NCI-H146 treated with DMSO at 0.1 percent for 48 hours (cell line): Measurements from ENCODE around the gene DPF3.

Source experiments
- DNase-seq: peaks from one replicate; lab custom pipeline; 2025; ENCODE audit not compliant: unreplicated experiment; lab: John Stamatoyannopoulos, UW

Gene DPF3

DNA sequence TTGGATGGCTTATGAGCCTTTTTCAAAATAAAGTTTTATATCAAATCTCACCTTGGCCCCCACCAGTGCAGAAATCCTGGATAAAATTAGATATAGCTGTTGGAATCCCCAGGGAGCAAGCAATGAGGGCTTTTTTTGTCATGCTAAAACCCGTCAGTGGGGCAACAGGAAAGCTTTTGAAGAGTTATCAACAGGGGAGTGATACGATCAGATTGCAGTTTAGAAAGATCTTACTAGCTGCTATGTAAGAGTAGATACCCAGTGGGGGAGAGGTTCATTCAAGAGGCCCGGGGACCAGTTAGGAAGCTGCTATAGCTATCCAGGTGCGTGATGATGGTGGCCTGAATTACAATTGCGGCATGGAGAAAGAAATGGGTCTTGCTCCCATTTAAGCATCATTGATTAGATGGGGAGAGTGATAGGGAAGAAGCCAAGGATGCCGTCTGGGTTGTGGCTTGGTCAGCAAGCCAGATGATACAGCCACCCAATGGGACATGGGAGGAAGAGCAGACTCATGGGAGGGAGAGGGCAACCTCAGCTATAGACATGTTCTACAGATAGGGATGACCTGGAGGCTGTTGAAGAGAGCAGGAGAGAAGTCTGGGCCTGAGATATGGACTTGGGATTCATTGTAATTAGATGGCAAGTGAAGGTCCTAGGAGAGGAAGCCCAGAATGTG is 272.4 kb downstream of the DPF3 start:
- no peak for DNase-seq

DNA sequence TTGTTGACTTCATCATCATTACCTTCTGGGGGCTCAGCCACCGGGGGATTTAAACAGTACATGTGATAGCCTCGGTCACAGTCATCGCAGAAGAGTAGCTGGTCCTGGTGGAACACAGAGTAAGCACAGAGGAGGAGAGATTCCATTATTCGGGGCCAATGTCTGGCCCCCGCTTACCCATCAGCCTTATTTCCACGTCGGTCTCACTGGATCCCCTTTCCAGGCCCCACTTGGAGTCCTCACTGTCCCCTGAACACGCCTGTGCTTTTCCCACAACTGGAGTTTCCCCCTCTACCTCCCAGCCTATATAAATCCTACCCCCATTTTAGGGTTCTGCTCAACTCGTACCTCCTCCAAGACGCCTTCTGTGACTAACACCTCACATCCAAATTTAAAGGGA is 274.0 kb downstream of the DPF3 start:
- no peak for DNase-seq

GRCh38 chr14:72619111-72619571 is 274.8 kb downstream of the DPF3 start:
- DNase-seq, result no peak

- no peak for DNase-seq
These were observed 275.5 kb downstream of the DPF3 start for GRCh38 chr14:72618424-72618823.

GRCh38 chr14:72617391-72618031 is 276.4 kb downstream of the DPF3 start:
- DNase-seq, result no peak

DNA sequence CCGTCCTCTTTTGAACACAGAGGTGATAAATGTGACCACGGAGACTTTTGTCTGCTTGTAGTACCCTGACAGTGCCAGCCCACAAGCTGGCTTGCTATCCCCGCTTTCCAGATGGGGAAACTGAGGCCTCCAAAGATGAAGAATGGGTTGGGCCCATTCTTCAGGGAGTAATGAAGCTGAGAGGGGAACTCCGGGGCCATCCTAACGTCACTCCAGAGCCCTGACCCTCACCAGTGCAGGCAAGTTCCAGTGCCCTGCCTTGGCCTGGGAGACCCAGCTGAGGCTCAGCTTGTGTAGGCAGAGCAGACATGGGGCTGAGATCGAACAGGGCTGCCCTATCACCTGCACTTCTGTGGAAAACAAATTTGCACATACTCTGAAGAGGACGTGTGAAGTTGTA is 277.1 kb downstream of the DPF3 start:
- no peak for DNase-seq

GRCh38 chr14:72616294-72616693 is 277.6 kb downstream of the DPF3 start:
- DNase-seq, result no peak

- DNase-seq, result no peak
These were observed 278.3 kb downstream of the DPF3 start for GRCh38 chr14:72615451-72616121.

- no peak for DNase-seq
These were observed 278.9 kb downstream of the DPF3 start for GRCh38 chr14:72614891-72615415.

GRCh38 chr14:72614365-72614764 is 279.5 kb downstream of the DPF3 start:
- DNase-seq, result no peak

DNA sequence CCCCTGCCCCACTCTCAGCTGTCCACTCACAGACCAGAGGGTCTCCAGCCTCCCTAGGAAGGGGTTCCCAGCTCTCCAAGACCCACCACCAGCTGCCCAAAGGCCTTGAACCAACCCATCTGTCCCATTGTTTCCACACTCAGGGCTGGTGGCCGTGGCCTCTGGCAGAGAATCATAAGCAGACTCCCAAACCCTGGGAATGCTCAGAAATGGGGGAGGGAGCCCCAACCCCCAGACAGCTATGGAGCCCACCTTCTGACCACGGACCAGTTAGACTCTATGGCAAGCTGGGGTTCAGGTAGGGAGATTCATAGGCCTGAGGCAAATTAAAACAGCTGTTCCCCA is 280.0 kb downstream of the DPF3 start:
- no peak for DNase-seq

GRCh38 chr14:72613231-72613974 is 280.5 kb downstream of the DPF3 start:
- no peak for DNase-seq

DNA sequence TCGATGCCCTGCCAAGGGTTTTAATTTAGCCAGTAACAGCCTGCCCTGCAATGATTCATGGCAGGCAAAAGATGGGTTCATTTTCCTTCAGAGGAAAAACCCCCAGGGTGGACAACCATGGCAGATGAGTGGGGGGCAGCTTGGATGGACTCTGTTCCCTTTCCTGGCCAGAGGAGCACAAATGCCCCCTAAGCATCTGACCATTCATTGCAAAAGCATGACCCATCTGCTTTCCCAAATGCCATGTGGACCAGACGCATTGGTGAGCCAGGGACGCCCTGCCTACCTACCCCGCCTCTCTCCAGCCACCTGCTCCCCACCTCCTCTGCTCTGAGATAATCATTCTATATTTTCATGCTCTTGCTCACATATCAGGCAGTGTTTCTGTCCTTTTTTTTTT is 281.9 kb downstream of the DPF3 start:
- DNase-seq, result no peak

- DNase-seq, result no peak
These were observed 282.4 kb downstream of the DPF3 start for GRCh38 chr14:72611506-72611905.

DNA sequence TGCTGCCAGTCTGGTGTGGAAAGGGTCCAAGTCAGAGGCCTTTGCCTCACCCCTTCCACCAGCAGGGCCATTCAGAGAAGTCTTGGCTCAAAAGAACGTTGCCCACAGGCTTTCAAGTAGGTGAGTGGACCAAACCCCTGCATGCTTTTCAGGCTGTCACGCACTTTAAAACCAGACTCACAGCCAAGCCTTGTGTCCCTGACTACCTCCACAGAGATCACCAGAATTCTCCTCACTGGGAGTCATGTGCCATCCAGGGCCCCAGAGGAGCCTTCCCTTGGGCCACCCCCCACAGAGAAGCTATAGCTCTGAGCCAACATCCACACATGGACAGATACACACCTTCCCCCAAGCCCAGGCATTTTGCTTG is 283.1 kb downstream of the DPF3 start:
- no peak for DNase-seq

- DNase-seq, result no peak
These were observed 283.6 kb downstream of the DPF3 start for GRCh38 chr14:72610096-72610830.

DNA sequence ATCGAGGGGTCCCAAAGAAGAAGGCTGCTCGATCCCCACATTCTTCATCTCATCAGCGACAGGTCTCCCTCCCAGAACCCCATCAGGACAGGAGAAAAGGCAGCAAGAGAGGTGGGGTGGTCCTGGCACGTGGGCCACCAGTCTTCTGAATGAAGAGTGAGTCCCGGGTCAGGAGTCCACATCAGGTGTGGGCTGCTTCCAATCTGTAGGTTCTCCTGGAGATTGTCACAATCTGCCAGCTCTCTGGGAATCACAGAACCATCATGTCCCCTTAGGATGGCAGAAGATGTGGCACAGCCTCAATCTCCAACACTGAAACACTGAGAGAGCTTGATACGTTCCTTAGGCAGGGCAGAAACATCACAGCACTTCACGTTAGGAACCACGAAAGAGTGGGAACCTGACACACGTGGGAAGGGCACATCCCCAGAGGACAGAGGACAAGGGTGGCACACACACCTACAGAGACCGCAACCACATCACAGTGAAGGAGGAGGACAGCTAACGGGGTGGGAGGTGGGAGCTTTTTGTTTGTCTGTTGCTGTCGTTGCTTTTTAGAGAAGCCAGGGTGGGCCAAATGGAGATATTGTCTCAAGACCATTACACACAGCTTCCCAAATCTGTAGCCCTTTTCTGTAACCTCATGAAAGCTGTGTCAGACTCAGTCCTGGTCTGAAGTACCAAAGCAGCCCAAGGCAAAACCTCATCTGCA is 284.5 kb downstream of the DPF3 start:
- DNase-seq, result no peak

DNA sequence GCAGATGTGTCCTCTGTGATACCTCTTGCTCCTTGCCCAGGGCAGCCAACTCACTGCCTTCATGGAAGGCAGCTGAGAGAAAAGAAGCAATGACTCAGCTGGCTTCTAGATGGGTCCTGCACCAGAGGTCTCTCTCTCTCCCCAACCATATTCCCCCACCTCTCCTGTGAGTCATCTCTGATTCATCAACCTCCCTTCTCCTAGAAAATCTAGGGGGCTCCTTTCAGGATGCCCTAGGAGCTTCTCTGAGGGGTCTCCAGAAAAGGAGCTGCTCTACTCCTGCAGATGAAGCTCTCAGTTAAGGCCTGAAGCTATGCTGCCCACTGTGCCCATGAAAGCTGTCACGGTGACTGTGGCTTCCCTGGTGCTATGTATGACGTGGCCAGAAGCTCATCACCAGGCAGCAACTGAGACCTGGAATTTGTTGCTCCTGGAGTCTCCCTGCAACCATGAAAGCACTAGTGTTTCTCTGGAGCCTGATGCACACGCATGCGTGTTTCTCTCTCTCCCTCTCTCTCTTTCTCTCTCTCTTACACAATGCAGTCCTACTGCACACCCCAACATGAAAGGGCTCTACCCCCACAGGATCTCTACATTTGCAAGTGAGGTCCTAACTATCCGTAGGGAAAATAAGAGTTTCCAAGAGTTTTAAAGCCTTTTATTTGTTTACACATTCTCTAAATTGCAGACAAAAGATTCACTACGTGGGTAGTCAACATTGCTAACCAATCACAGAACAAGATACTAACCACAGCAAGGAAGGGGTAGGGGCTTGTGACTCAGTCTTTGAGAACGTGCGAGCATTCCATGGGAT is 285.3 kb downstream of the DPF3 start:
- no peak for DNase-seq

GRCh38 chr14:72607386-72608130 is 286.3 kb downstream of the DPF3 start:
- DNase-seq, result no peak
